ENCODE measurements around the gene DISP2. TPM values are rescaled to one million over a fixed set of nuclear protein-coding genes. Genes with fewer than 3 reads are reported as not detected.

The DISP2 gene
- total RNA-seq, 1 experiment from 2014 or later = 0.35 TPM

DNA sequence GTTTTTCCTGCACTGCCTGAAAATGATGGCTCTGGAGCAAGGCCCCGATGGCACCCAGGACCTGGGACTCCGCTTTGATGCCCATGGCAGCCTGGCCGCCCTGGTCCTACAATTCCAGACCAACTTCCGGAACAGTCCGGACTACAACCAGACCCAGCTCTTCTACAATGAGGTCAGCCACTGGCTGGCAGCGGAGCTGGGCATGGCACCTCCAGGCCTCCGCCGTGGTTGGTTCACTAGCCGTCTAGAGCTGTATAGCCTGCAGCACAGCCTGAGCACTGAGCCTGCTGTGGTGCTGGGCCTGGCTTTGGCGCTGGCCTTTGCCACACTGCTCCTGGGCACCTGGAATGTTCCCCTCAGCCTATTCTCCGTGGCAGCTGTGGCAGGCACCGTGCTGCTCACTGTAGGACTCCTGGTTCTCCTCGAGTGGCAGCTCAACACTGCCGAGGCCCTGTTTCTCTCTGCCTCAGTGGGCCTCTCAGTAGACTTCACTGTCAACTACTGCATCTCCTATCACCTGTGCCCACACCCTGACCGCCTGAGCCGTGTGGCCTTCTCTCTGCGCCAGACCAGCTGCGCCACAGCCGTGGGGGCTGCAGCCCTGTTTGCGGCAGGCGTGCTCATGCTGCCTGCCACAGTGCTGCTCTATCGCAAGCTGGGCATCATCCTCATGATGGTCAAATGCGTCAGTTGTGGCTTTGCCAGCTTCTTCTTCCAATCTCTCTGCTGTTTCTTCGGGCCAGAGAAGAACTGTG is 10.9 kb downstream of the DISP2 start:
- H3K9me3 ChIP-seq (ENCODE audit: insufficient read depth, low read depth) = no peaks in the 10 kb centered on the region
- H3K36me3 ChIP-seq (ENCODE audit: low read depth) = no peaks in the 10 kb centered on the region
- intact Hi-C loops (cut with micrococcal nuclease; ENCODE audit: unreplicated experiment) = loop anchor here (1.0 to 2.0 kb wide), 4 partner anchors 30 to 90 kb away; no protein-coding TSS in a partner anchor
- ChIA-PET CTCF (interaction anchor here (0.5 kb wide), 1 partner anchor 85 kb away, joined by 14 read pairs; no protein-coding TSS in a partner anchor), POLR2A (ENCODE audit: unreplicated experiment) (no interaction called here)
- H3K4me3 ChIP-seq = no peak overlapping the region
- no peak overlapping the region for H3K4me2 ChIP-seq
- TF ChIP-seq, protein P1, sequence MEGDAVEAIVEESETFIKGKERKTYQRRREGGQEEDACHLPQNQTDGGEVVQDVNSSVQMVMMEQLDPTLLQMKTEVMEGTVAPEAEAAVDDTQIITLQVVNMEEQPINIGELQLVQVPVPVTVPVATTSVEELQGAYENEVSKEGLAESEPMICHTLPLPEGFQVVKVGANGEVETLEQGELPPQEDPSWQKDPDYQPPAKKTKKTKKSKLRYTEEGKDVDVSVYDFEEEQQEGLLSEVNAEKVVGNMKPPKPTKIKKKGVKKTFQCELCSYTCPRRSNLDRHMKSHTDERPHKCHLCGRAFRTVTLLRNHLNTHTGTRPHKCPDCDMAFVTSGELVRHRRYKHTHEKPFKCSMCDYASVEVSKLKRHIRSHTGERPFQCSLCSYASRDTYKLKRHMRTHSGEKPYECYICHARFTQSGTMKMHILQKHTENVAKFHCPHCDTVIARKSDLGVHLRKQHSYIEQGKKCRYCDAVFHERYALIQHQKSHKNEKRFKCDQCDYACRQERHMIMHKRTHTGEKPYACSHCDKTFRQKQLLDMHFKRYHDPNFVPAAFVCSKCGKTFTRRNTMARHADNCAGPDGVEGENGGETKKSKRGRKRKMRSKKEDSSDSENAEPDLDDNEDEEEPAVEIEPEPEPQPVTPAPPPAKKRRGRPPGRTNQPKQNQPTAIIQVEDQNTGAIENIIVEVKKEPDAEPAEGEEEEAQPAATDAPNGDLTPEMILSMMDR (conservative IDR thresholded peaks at IDR 0.05) = no peak
- TF ChIP-seq EZH2 (IDR thresholded peaks at IDR 0.05; ENCODE audit: low read depth) = no peak
- no TSS peak for BruUV-seq (replicated peaks)
- no peaks in the 10 kb centered on the region for H3F3A ChIP-seq (ENCODE audit: insufficient read depth, low read depth)
- no peaks in the 10 kb centered on the region for H3K27me3 ChIP-seq (ENCODE audit: insufficient read depth, low read depth)
- no peak for DNase-seq
- H2AFZ ChIP-seq = no peak overlapping the region
- no peaks in the 10 kb centered on the region for H3K4me1 ChIP-seq (replicated peaks; ENCODE audit: insufficient read depth)
- H3K9me2 ChIP-seq (ENCODE audit: insufficient read depth) = no peaks in the 10 kb centered on the region
- no peak overlapping the region for H3K27ac ChIP-seq
- H4K20me1 ChIP-seq (ENCODE audit: insufficient read depth) = no peaks in the 10 kb centered on the region
- no peaks in the 10 kb centered on the region for H3K79me2 ChIP-seq (ENCODE audit: low read depth)

DNA sequence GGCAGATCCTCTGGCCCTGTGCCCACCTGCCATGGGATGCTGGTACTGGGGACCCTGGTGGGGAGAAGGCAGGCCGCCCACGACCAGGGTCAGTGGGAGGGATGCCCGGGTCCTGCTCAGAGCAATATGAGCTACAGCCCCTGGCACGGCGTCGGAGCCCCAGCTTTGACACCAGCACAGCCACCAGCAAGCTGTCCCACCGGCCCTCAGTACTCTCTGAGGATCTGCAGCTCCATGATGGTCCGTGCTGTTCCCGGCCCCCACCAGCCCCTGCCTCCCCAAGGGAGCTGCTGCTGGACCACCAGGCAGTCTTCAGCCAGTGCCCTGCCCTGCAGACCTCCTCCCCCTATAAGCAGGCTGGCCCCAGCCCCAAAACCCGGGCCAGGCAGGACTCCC is 11.5 kb downstream of the DISP2 start:
- ChIA-PET POLR2A (ENCODE audit: unreplicated experiment) (no interaction called here), CTCF (interaction anchor here (0.5 to 0.6 kb wide), 2 partner anchors 86 to 249 kb away, joined by 3 to 14 read pairs; no protein-coding TSS in a partner anchor)
- H3K79me2 ChIP-seq (ENCODE audit: low read depth) = no peaks in the 10 kb centered on the region
- no peaks in the 10 kb centered on the region for H4K20me1 ChIP-seq (ENCODE audit: insufficient read depth)
- H3K9me3 ChIP-seq (ENCODE audit: insufficient read depth, low read depth) = no peaks in the 10 kb centered on the region
- no TSS peak for BruUV-seq (replicated peaks)
- intact Hi-C loops (cut with micrococcal nuclease; ENCODE audit: unreplicated experiment) = loop anchor here (2.0 kb wide), 1 partner anchor 91 kb away; no protein-coding TSS in a partner anchor
- H3K4me2 ChIP-seq = no peak overlapping the region
- no peaks in the 10 kb centered on the region for H3F3A ChIP-seq (ENCODE audit: insufficient read depth, low read depth)
- TF ChIP-seq, protein P1 (conservative IDR thresholded peaks at IDR 0.05) = no peak
- TF ChIP-seq EZH2 (IDR thresholded peaks at IDR 0.05; ENCODE audit: low read depth) = no peak
- H2AFZ ChIP-seq = no peak overlapping the region
- H3K36me3 ChIP-seq (ENCODE audit: low read depth) = no peaks in the 10 kb centered on the region
- no peaks in the 10 kb centered on the region for H3K27me3 ChIP-seq (ENCODE audit: insufficient read depth, low read depth)
- no peak overlapping the region for H3K4me3 ChIP-seq
- DNase-seq = no peak
- H3K9me2 ChIP-seq (ENCODE audit: insufficient read depth) = no peaks in the 10 kb centered on the region
- H3K27ac ChIP-seq = no peak overlapping the region
- H3K4me1 ChIP-seq (replicated peaks; ENCODE audit: insufficient read depth) = no peaks in the 10 kb centered on the region

DNA sequence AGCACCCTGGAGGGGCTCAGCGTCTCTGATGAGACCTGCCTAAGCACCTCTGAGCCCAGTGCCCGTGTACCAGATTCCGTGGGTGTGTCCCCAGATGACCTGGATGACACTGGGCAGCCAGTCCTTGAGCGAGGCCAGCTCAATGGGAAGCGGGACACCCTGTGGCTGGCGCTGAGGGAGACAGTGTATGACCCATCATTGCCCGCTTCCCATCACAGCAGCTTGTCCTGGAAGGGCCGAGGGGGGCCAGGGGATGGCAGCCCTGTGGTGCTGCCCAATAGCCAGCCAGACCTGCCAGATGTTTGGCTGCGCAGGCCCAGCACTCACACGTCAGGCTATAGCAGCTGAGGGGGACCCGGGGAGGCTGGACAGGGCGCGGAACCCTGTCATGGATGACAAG is 12.0 kb downstream of the DISP2 start:
- intact Hi-C loops (cut with micrococcal nuclease; ENCODE audit: unreplicated experiment) = loop anchor here (2.0 kb wide), 1 partner anchor 91 kb away; no protein-coding TSS in a partner anchor
- Histone ChIP-seq H3K9me3 (ENCODE audit: insufficient read depth, low read depth) (no peaks in the 10 kb centered on the region), H2AFZ (no peak overlapping the region), H3K27me3 (ENCODE audit: insufficient read depth, low read depth) (no peaks in the 10 kb centered on the region), H3K9me2 (ENCODE audit: insufficient read depth) (no peaks in the 10 kb centered on the region), H3K27ac (no peak overlapping the region), H4K20me1 (ENCODE audit: insufficient read depth) (no peaks in the 10 kb centered on the region), H3K79me2 (ENCODE audit: low read depth) (no peaks in the 10 kb centered on the region), H3K4me3 (no peak overlapping the region), H3F3A (ENCODE audit: insufficient read depth, low read depth) (no peaks in the 10 kb centered on the region), H3K4me1 (replicated peaks; ENCODE audit: insufficient read depth) (no peaks in the 10 kb centered on the region), H3K4me2 (no peak overlapping the region), H3K36me3 (ENCODE audit: low read depth) (no peaks in the 10 kb centered on the region)
- ChIA-PET POLR2A (ENCODE audit: unreplicated experiment) (no interaction called here), CTCF (interaction anchor here (0.6 kb wide), 1 partner anchor 248 kb away, joined by 3 read pairs; no protein-coding TSS in a partner anchor)
- no TSS peak for BruUV-seq (replicated peaks)
- no peak for DNase-seq
- no peak for TF ChIP-seq EZH2 (IDR thresholded peaks at IDR 0.05; ENCODE audit: low read depth)
- TF ChIP-seq, protein P1 (conservative IDR thresholded peaks at IDR 0.05) = no peak
